Ishikawa (cell line): ENCODE data around the gene COA7.

ENCODE experiments used
- CEBPB ChIP-seq: IDR thresholded peaks from 2 replicates; pipeline ENCODE4 v1.6.1; 2012
- CREB1 ChIP-seq: IDR thresholded peaks from 2 replicates; pipeline ENCODE4 v1.6.1; 2012; ENCODE audit warnings: low read depth
- EGR1 ChIP-seq: IDR thresholded peaks from 2 replicates; pipeline ENCODE4 v1.6.1; 2012
- EP300 ChIP-seq: IDR thresholded peaks from 2 replicates; pipeline ENCODE4 v1.6.1; 2012; ENCODE audit warnings: borderline replicate concordance
- FOXM1 ChIP-seq: IDR thresholded peaks from 2 replicates; pipeline ENCODE4 v1.6.1; 2012; ENCODE audit warnings: low read depth, borderline replicate concordance
- NFIC ChIP-seq: IDR thresholded peaks from 2 replicates; pipeline ENCODE4 v1.6.1; 2012
- RAD21 ChIP-seq: IDR thresholded peaks from 2 replicates; pipeline ENCODE4 v1.6.1; 2012; ENCODE audit warnings: low read depth
- REST ChIP-seq: IDR thresholded peaks from 2 replicates; pipeline ENCODE4 v1.6.1; 2012; ENCODE audit warnings: low read depth, mild to moderate bottlenecking
- TAF1 ChIP-seq: IDR thresholded peaks from 2 replicates; pipeline ENCODE4 v1.6.1; 2012; ENCODE audit warnings: low read depth, mild to moderate bottlenecking
- TCF12 ChIP-seq: IDR thresholded peaks from 2 replicates; pipeline ENCODE4 v1.6.1; 2012; ENCODE audit warnings: low read depth
- TEAD4 ChIP-seq: IDR thresholded peaks from 2 replicates; pipeline ENCODE4 v1.6.1; 2012
- USF1 ChIP-seq: IDR thresholded peaks from 2 replicates; pipeline ENCODE4 v1.6.1; 2012
- YY1 ChIP-seq: IDR thresholded peaks from 2 replicates; pipeline ENCODE4 v1.6.1; 2012; ENCODE audit warnings: low read depth
- ZBTB7A ChIP-seq: IDR thresholded peaks from 2 replicates; pipeline ENCODE4 v1.6.1; 2012; ENCODE audit warnings: low read depth
- TF ChIP-seq, protein P1 (sequence below): IDR thresholded peaks from 2 replicates; pipeline ENCODE4 v1.6.1; 2012

The COA7 gene

DNA sequence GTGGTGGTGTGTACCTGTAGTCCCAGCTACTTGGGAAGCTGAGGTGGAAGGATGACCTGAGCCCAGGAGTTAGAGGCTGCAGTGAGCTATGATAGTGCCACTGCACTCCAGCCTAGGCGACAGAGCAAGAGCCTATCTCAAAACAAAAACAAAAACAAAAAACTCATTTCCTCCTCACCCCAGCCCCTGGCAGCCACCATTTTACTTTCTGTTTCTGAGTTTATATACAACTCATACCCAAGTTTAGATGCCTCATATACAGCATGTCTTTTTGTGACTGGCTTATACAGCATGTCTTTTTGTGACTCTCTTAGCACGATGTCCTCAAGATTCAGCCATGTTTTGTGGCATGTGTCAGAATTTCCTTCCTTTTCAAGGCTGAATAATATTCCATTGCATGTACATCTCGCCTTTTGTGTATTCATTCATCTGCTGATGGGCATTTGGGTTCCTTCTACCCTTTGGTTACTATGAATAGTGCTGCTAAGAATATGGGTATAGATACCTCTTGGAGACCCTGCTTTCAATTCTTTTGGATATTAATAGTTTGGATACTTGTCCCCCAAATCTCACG lies 14.7 kb downstream of the COA7 start:
- no peak for TF ChIP-seq ZBTB7A
- no peak for TF ChIP-seq FOXM1
- TF ChIP-seq NFIC = no peak
- no peak for TF ChIP-seq REST
- TF ChIP-seq TCF12 = no peak
- no peak for TF ChIP-seq TAF1
- TF ChIP-seq, protein P1, sequence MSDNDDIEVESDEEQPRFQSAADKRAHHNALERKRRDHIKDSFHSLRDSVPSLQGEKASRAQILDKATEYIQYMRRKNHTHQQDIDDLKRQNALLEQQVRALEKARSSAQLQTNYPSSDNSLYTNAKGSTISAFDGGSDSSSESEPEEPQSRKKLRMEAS = no peak
- TF ChIP-seq CREB1 = no peak
- no peak for TF ChIP-seq USF1
- TF ChIP-seq EGR1 = no peak
- TF ChIP-seq RAD21 = no peak
- no peak for TF ChIP-seq CEBPB
- TF ChIP-seq EP300 = no peak
- no peak for TF ChIP-seq TEAD4
- TF ChIP-seq YY1 = no peak

GRCh38 chr1:52681136-52681535 lies 17.0 kb downstream of the COA7 start:
- TF ChIP-seq TCF12 (no peak), ZBTB7A (no peak)

DNA sequence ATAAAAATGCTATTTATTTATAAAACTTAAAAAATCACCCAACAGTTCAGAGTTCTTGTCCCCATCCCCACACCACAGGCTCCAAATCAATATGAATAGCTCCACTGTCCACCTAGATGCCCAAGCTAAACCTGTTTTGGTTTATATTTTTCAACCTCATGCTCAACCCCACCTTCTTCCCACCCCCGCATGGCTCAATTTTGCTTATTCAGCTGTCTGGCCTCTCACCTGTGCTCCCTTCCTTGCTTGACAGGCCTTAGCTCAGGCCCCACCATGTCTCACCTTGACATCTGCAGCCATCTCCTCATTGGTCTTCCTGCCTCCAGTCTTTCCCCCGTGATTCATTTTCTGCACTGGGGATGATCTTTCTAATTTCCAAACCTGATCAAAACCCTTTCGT lies 17.8 kb downstream of the COA7 start:
- TF ChIP-seq TCF12 (no peak), USF1 (no peak), ZBTB7A (no peak), CEBPB (no peak), YY1 (no peak), EP300 (no peak), CREB1 (no peak), FOXM1 (no peak), EGR1 (no peak), RAD21 (no peak)

- no peak for TF ChIP-seq FOXM1
- no peak for TF ChIP-seq RAD21
- no peak for TF ChIP-seq EGR1
Measured at GRCh38 chr1:52679498-52679897, 18.6 kb downstream of the COA7 start.

- TF ChIP-seq YY1 (no peak), FOXM1 (no peak), EP300 (no peak)
Measured at GRCh38 chr1:52679048-52679447, 19.1 kb downstream of the COA7 start.

- TF ChIP-seq USF1 (no peak), ZBTB7A (no peak), REST (no peak), YY1 (no peak)
Measured at GRCh38 chr1:52677076-52677806, 20.9 kb downstream of the COA7 start.
